Breast epithelium (tissue), 4 donors: Measurements from ENCODE around the gene DSG4. TPM values are rescaled to one million over a fixed set of nuclear protein-coding genes. Genes with fewer than 3 reads are reported as not detected.

Experiments used
- DNase-seq, 2 donors: peaks; one replicate each; pipeline ENCODE4 v3.0.0-alpha.2; 2019; ENCODE audit warnings: low spot score in 2 of 2
- H3K27ac ChIP-seq, 2 donors: fragments of 200-600 bp; sonication (generic) in 1 of 2; one replicate each; pipeline ENCODE4 v1.5.1; 2016 to 2019; ENCODE audit warnings: mild to moderate bottlenecking in 1 of 2
- H3K27me3 ChIP-seq, 2 donors: fragments of 200-600 bp; sonication (generic) in 1 of 2; one replicate each; pipeline versions ENCODE4 v1.5.1 to v1.6.0; 2017 to 2019; ENCODE audit warnings: control low read depth in 1 of 2, mild to moderate bottlenecking in 1 of 2
- H3K36me3 ChIP-seq: fragments of 200-600 bp; one replicate; pipeline ENCODE4 v1.5.1; 2019
- H3K4me1 ChIP-seq, 2 donors: fragments of 200-600 bp; sonication (generic); one replicate each; pipeline ENCODE4 v1.5.1; 2016 to 2019; ENCODE audit warnings: control low read depth in 1 of 2
- H3K4me3 ChIP-seq, 3 donors: fragments of 200-600 bp; sonication (generic); 1 replicate in 2 of 3; 2 replicates in 1 of 3; pipeline ENCODE4 v1.5.1; 2016 to 2019; ENCODE audit warnings: mild to moderate bottlenecking in 3 of 3, moderate library complexity in 2 of 3
- H3K9me3 ChIP-seq, 2 donors: fragments of 200-600 bp; sonication (generic) in 1 of 2; one replicate each; pipeline ENCODE4 v1.5.1; 2016 to 2019; ENCODE audit warnings: control low read depth in 1 of 2
- POLR2A ChIP-seq: fragments of 450-650 bp; IDR thresholded peaks from one replicate; pipeline ENCODE4 v1.6.1; 2016; ENCODE audit warnings: antibody characterized with exemption, mild to moderate bottlenecking, moderate library complexity
- POLR2AphosphoS5 ChIP-seq, 3 donors: sonication (generic); formaldehyde crosslinking; IDR thresholded peaks; one replicate each; pipeline ENCODE4 v1.6.1; 2017; ENCODE audit warnings: antibody characterized with exemption in 3 of 3
- intact Hi-C: fragments of 100-400 bp; cut with DNase I; formaldehyde crosslinking; loops from one replicate; pipeline ENCODE4 v1.15.1; 2023; ENCODE audit warnings: low total_unique reads
- total RNA-seq, 3 donors: library from RNA; depleted of rRNA; stranded (reverse); fragments of >200 nt; gene quantifications; one replicate each; pipeline ENCODE4 v1.1.0, GENCODE V29; 2016
- TF ChIP-seq, protein P1 (sequence below), 3 donors: fragments of 450-650 bp; IDR thresholded peaks; one replicate each; pipeline ENCODE4 v1.5.1; 2016 to 2017; ENCODE audit warnings: antibody characterized with exemption in 3 of 3, mild to moderate bottlenecking in 3 of 3, moderate library complexity in 3 of 3

Gene DSG4
- total RNA-seq, 3 donors from 2014 or later = not detected

GRCh38 chr18:31407649-31408048, 31.1 kb downstream of the DSG4 start:
- Histone ChIP-seq H3K4me3 (no peak overlapping the region), H3K36me3 (no peaks in the 10 kb centered on the region), H3K27ac (no peak overlapping the region), H3K9me3 (no peaks in the 10 kb centered on the region), H3K4me1 (no peaks in the 10 kb centered on the region), H3K27me3 (no peaks in the 10 kb centered on the region)
- no peak for DNase-seq
- intact Hi-C loops = no loop called here
- TF ChIP-seq, protein P1, sequence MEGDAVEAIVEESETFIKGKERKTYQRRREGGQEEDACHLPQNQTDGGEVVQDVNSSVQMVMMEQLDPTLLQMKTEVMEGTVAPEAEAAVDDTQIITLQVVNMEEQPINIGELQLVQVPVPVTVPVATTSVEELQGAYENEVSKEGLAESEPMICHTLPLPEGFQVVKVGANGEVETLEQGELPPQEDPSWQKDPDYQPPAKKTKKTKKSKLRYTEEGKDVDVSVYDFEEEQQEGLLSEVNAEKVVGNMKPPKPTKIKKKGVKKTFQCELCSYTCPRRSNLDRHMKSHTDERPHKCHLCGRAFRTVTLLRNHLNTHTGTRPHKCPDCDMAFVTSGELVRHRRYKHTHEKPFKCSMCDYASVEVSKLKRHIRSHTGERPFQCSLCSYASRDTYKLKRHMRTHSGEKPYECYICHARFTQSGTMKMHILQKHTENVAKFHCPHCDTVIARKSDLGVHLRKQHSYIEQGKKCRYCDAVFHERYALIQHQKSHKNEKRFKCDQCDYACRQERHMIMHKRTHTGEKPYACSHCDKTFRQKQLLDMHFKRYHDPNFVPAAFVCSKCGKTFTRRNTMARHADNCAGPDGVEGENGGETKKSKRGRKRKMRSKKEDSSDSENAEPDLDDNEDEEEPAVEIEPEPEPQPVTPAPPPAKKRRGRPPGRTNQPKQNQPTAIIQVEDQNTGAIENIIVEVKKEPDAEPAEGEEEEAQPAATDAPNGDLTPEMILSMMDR (IDR thresholded peaks at IDR 0.05) = no peak
- TF ChIP-seq POLR2AphosphoS5 (IDR thresholded peaks at IDR 0.05) (no peak), POLR2A (no peak)

GRCh38 chr18:31409276-31409675, 32.7 kb downstream of the DSG4 start:
- Histone ChIP-seq H3K4me1 (no peaks in the 10 kb centered on the region), H3K9me3 (no peaks in the 10 kb centered on the region), H3K4me3 (no peak overlapping the region), H3K36me3 (no peaks in the 10 kb centered on the region), H3K27me3 (no peaks in the 10 kb centered on the region), H3K27ac (no peak overlapping the region)
- no peak for TF ChIP-seq POLR2A
- TF ChIP-seq POLR2AphosphoS5 (IDR thresholded peaks at IDR 0.05) = no peak
- TF ChIP-seq, protein P1 (IDR thresholded peaks at IDR 0.05) = no peak
- intact Hi-C loops = no loop called here
- DNase-seq = no peak

- no peak overlapping the region for H3K27ac ChIP-seq
- H3K36me3 ChIP-seq = no peaks in the 10 kb centered on the region
- no peaks in the 10 kb centered on the region for H3K4me1 ChIP-seq
- intact Hi-C loops = no loop called here
- TF ChIP-seq, protein P1 (IDR thresholded peaks at IDR 0.05) = no peak
- TF ChIP-seq POLR2A (no peak), POLR2AphosphoS5 (IDR thresholded peaks at IDR 0.05) (no peak)
- H3K27me3 ChIP-seq = no peaks in the 10 kb centered on the region
- DNase-seq = no peak
- H3K4me3 ChIP-seq = no peak overlapping the region
- no peaks in the 10 kb centered on the region for H3K9me3 ChIP-seq
Observed at GRCh38 chr18:31410716-31411483, 34.3 kb downstream of the DSG4 start.

GRCh38 chr18:31413137-31413536, 36.6 kb downstream of the DSG4 start:
- no peak for DNase-seq
- Histone ChIP-seq H3K9me3 (no peaks in the 10 kb centered on the region), H3K36me3 (no peaks in the 10 kb centered on the region), H3K27ac (no peak overlapping the region), H3K4me1 (no peaks in the 10 kb centered on the region), H3K27me3 (no peaks in the 10 kb centered on the region), H3K4me3 (no peak overlapping the region)
- TF ChIP-seq, protein P1 (IDR thresholded peaks at IDR 0.05) = no peak
- TF ChIP-seq POLR2A (no peak), POLR2AphosphoS5 (IDR thresholded peaks at IDR 0.05) (no peak)
- intact Hi-C loops = no loop called here

DNA sequence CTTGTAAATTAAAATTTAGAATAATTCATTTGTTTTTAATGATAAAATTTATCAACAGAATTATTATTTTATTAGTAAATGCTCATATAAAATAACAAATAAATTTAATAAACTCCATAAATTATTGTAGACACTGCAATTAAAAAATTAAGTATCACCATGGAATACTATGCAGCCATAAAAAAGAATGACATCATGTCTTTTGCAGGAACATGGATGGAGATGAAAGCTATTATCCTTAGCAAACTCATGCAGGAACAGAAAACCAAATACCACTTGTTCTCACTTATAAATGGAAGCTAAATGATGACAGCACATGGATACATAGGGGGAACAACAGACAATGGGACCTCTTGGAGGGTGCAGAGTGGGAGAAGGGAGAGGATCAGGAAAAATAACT, 41.3 kb downstream of the DSG4 start:
- H3K4me1 ChIP-seq = no peaks in the 10 kb centered on the region
- TF ChIP-seq POLR2A (no peak), POLR2AphosphoS5 (IDR thresholded peaks at IDR 0.05) (no peak)
- TF ChIP-seq, protein P1 (IDR thresholded peaks at IDR 0.05) = no peak

More for the DNA sequence above, 41.3 kb downstream of the DSG4 start:
- H3K36me3 ChIP-seq = no peaks in the 10 kb centered on the region
- DNase-seq = no peak
- H3K9me3 ChIP-seq = no peaks in the 10 kb centered on the region
- intact Hi-C loops = no loop called here
- H3K27ac ChIP-seq = no peak overlapping the region
- no peak overlapping the region for H3K4me3 ChIP-seq
- no peaks in the 10 kb centered on the region for H3K27me3 ChIP-seq
